ENCODE measurements around the gene PPP4R3C. TPM values are rescaled to one million over a fixed set of nuclear protein-coding genes. Genes with fewer than 3 reads are reported as not detected.
"Not testable (repeated sequence)": the region's sequence is repeated elsewhere in the genome, so short reads cannot be mapped to it uniquely, and the experiment has no call there.

Gene PPP4R3C
- total RNA-seq: not detected

GRCh38 chrX:27463187-27463586 is at the start of gene PPP4R3C:
PPP4R3C (minus strand) TSS chrX:27463341; CDS start chrX:27463296, 45 bp downstream.
- DNase-seq (ENCODE audit: low spot score in 2 of 2) (no peak), ATAC-seq (no peak)
- Mint-ChIP-seq H3K36me3 (no peaks in the 10 kb centered on the region), H3K9me3 (peaks cover 4 to 7% of the 10 kb centered on the region in 2 donors), H3K27ac (no peak within 1 kb of the TSS)

GRCh38 chrX:27491397-27491796 is 28.3 kb upstream of the PPP4R3C start:
- H3K27ac Mint-ChIP-seq: no peak overlapping the region
- no peaks in the 10 kb centered on the region for H3K36me3 Mint-ChIP-seq
- DNase-seq (ENCODE audit: low spot score in 2 of 2) (no peak), ATAC-seq (no peak)
- no peaks in the 10 kb centered on the region for H3K9me3 Mint-ChIP-seq

- DNase-seq (ENCODE audit: low spot score in 2 of 2): no peak
- Mint-ChIP-seq H3K27ac (no peak overlapping the region), H3K9me3 (peaks cover 2 to 7% of the 10 kb centered on the region in 2 donors), H3K36me3 (no peaks in the 10 kb centered on the region)
- ATAC-seq: no peak
Measured at GRCh38 chrX:27466051-27466450, 2.9 kb upstream of the PPP4R3C start.

GRCh38 chrX:27465036-27465435 is 1.9 kb upstream of the PPP4R3C start:
- Mint-ChIP-seq H3K27ac (no peak overlapping the region), H3K9me3 (peaks cover 4 to 7% of the 10 kb centered on the region in 2 donors), H3K36me3 (no peaks in the 10 kb centered on the region)
- ATAC-seq (no peak), DNase-seq (ENCODE audit: low spot score in 2 of 2) (no peak)

- H3K36me3 Mint-ChIP-seq; H3K27ac Mint-ChIP-seq; DNase-seq (ENCODE audit: low spot score in 2 of 2); ATAC-seq; H3K9me3 Mint-ChIP-seq: not testable (repeated sequence)
Measured at GRCh38 chrX:27459129-27459528, 4.0 kb downstream of the PPP4R3C start.

- ATAC-seq: not testable (repeated sequence)
Measured at GRCh38 chrX:27458544-27458943, 4.6 kb downstream of the PPP4R3C start.

GRCh38 chrX:27451324-27451723 is 11.8 kb downstream of the PPP4R3C start:
- ATAC-seq: no peak
- Mint-ChIP-seq H3K36me3 (no peaks in the 10 kb centered on the region), H3K9me3 (peaks cover 0 to 7% of the 10 kb centered on the region in 2 donors), H3K27ac (no peak overlapping the region)
- no peak for DNase-seq (ENCODE audit: low spot score in 2 of 2)

More at GRCh38 chrX:27458544-27458943, 4.6 kb downstream of the PPP4R3C start:
- DNase-seq (ENCODE audit: low spot score in 2 of 2); H3K36me3 Mint-ChIP-seq; H3K27ac Mint-ChIP-seq; H3K9me3 Mint-ChIP-seq: not testable (repeated sequence)

GRCh38 chrX:27446423-27446822 is 16.7 kb downstream of the PPP4R3C start:
- ATAC-seq: no peak
- DNase-seq (ENCODE audit: low spot score in 2 of 2): no peak
- Mint-ChIP-seq H3K27ac (no peak overlapping the region), H3K9me3 (no peaks in the 10 kb centered on the region), H3K36me3 (no peaks in the 10 kb centered on the region)

- DNase-seq (ENCODE audit: low spot score in 2 of 2): no peak
Measured at GRCh38 chrX:27445438-27445837, 17.7 kb downstream of the PPP4R3C start.

GRCh38 chrX:27444093-27444908 is 18.8 kb downstream of the PPP4R3C start:
- Mint-ChIP-seq H3K36me3 (no peaks in the 10 kb centered on the region), H3K9me3 (no peaks in the 10 kb centered on the region), H3K27ac (no peak overlapping the region)
- no peak for DNase-seq (ENCODE audit: low spot score in 2 of 2)
- ATAC-seq: no peak

More at GRCh38 chrX:27445438-27445837, 17.7 kb downstream of the PPP4R3C start:
- ATAC-seq: no peak
- Mint-ChIP-seq H3K36me3 (no peaks in the 10 kb centered on the region), H3K9me3 (no peaks in the 10 kb centered on the region), H3K27ac (no peak overlapping the region)

GRCh38 chrX:27442392-27442791 is 20.7 kb downstream of the PPP4R3C start:
- ATAC-seq; H3K27ac Mint-ChIP-seq; H3K9me3 Mint-ChIP-seq; DNase-seq (ENCODE audit: low spot score in 2 of 2); H3K36me3 Mint-ChIP-seq: not testable (repeated sequence)

GRCh38 chrX:27439771-27440170 is 23.4 kb downstream of the PPP4R3C start:
- ATAC-seq: no peak
- DNase-seq (ENCODE audit: low spot score in 2 of 2): no peak
- no peak overlapping the region for H3K27ac Mint-ChIP-seq
- no peaks in the 10 kb centered on the region for H3K36me3 Mint-ChIP-seq
- H3K9me3 Mint-ChIP-seq: no peaks in the 10 kb centered on the region

- H3K36me3 Mint-ChIP-seq: no peaks in the 10 kb centered on the region
- ATAC-seq: no peak
- no peaks in the 10 kb centered on the region for H3K9me3 Mint-ChIP-seq
- H3K27ac Mint-ChIP-seq: no peak overlapping the region
- DNase-seq (ENCODE audit: low spot score in 2 of 2): no peak
Measured at GRCh38 chrX:27438937-27439336, 24.2 kb downstream of the PPP4R3C start.

- ATAC-seq: no peak
- no peak for DNase-seq (ENCODE audit: low spot score in 2 of 2)
- no peaks in the 10 kb centered on the region for H3K36me3 Mint-ChIP-seq
- no peak overlapping the region for H3K27ac Mint-ChIP-seq
- H3K9me3 Mint-ChIP-seq: no peaks in the 10 kb centered on the region
Measured at GRCh38 chrX:27435031-27435430, 28.1 kb downstream of the PPP4R3C start.

Other genes with a start within 250 kb of the PPP4R3C start
- gene DCAF8L2, start 127.0 kb upstream of the PPP4R3C start, total RNA-seq: not detected

Measured in activated naive CD4-positive, alpha-beta T cell treated with anti-CD3 and anti-CD28 coated beads, Interleukin-2, amount 50 U/mL, for 72 hours (primary cell).